CD4-positive, CD25-positive, alpha-beta regulatory T cell (primary cell): Measurements from ENCODE around the gene CDH12. TPM values are rescaled to one million over a fixed set of nuclear protein-coding genes. Genes with fewer than 3 reads are reported as not detected.
"Not testable (repeated sequence)": the region's sequence is repeated elsewhere in the genome, so short reads cannot be mapped to it uniquely, and the experiment has no call there.

Experiments
- ATAC-seq, 2 donors: fragments of 150-1000 bp; cut with Tn5 transposase; one replicate each; pipeline ENCODE4 v1.10.0; 2021; ENCODE audit warnings: low read depth in 2 of 2, moderate number of reproducible peaks in 2 of 2, moderate library complexity in 1 of 2
- DNase-seq, 3 donors: peaks; one replicate each; pipeline versions ENCODE4 v3.0.0 to v3.0.0-alpha.2; 2012 to 2022; ENCODE audit warnings: mixed read lengths in 1 of 3
- H3K27ac ChIP-seq: one replicate; pipeline ENCODE4 v1.7.0; 2013; ENCODE audit warnings: mild to moderate bottlenecking, low read length; ENCODE audit not compliant: insufficient read depth, poor library complexity, severe bottlenecking
- H3K27me3 ChIP-seq: one replicate; pipeline ENCODE4 v1.7.0; 2013; ENCODE audit warnings: low read length; ENCODE audit not compliant: control insufficient read depth, insufficient read depth
- H3K36me3 ChIP-seq: one replicate; pipeline ENCODE4 v1.7.0; 2013; ENCODE audit warnings: mild to moderate bottlenecking, low read length, moderate library complexity; ENCODE audit not compliant: control insufficient read depth, insufficient read depth
- H3K4me1 ChIP-seq: 2 replicates; pipeline ENCODE4 v1.7.0; 2013; ENCODE audit warnings: mild to moderate bottlenecking, low read length; ENCODE audit not compliant: insufficient read depth, control insufficient read depth, poor library complexity, severe bottlenecking
- H3K4me3 ChIP-seq: one replicate; pipeline ENCODE4 v1.7.0; 2013; ENCODE audit warnings: low read depth, mild to moderate bottlenecking, low read length, moderate library complexity
- H3K9me3 ChIP-seq, 2 experiments: 1 replicate in 1 of 2; 2 replicates in 1 of 2; pipeline ENCODE4 v1.7.0; 2013; ENCODE audit warnings: low read length in 2 of 2, mild to moderate bottlenecking in 1 of 2, moderate library complexity in 1 of 2; ENCODE audit not compliant: control insufficient read depth in 2 of 2
- H3K27ac Mint-ChIP-seq, 3 donors: one replicate each; pipeline ENCODE4 v1.8.0; 2020 to 2022; ENCODE audit warnings: mild to moderate bottlenecking in 3 of 3, mixed read lengths in 3 of 3, moderate library complexity in 2 of 3
- H3K27me3 Mint-ChIP-seq: one replicate; pipeline ENCODE4 v1.8.0; 2022; ENCODE audit warnings: mild to moderate bottlenecking, mixed read lengths
- H3K36me3 Mint-ChIP-seq: one replicate; pipeline ENCODE4 v1.8.0; 2020; ENCODE audit warnings: mixed read lengths
- H3K4me1 Mint-ChIP-seq, 4 donors: one replicate each; pipeline ENCODE4 v1.8.0; 2020 to 2022; ENCODE audit warnings: mixed read lengths in 4 of 4, mild to moderate bottlenecking in 1 of 4
- H3K4me3 Mint-ChIP-seq, 4 donors: one replicate each; pipeline ENCODE4 v1.8.0; 2020 to 2022; ENCODE audit warnings: mild to moderate bottlenecking in 4 of 4, mixed read lengths in 4 of 4, moderate library complexity in 3 of 4
- H3K9me3 Mint-ChIP-seq, 7 donors: one replicate each; pipeline ENCODE4 v1.8.0; 2020 to 2022; ENCODE audit warnings: mixed read lengths in 7 of 7, mild to moderate bottlenecking in 3 of 7, moderate library complexity in 2 of 7
- polyA plus RNA-seq, 4 donors: library from polyadenylated mRNA; unstranded; fragments of 300-500 nt; fragmentation: Illumina TruSeq; gene quantifications; one replicate each; pipeline ENCODE4 v1.2.3, GENCODE V29; 2021
- total RNA-seq: library from RNA; stranded (reverse); gene quantifications from one replicate; pipeline ENCODE4 v1.2.3, GENCODE V29; 2022

Gene CDH12
- total and polyA plus RNA-seq, 5 donors from 2014 or later, result not detected

GRCh38 chr5:22187632-22188228 lies 665.4 kb downstream of the CDH12 start:
- not testable (repeated sequence) for H3K4me3 Mint-ChIP-seq, H3K36me3 Mint-ChIP-seq, H3K27me3 ChIP-seq, DNase-seq, H3K27ac Mint-ChIP-seq, H3K36me3 ChIP-seq, H3K4me1 ChIP-seq, H3K27ac ChIP-seq, H3K4me3 ChIP-seq, ATAC-seq, H3K4me1 Mint-ChIP-seq, H3K27me3 Mint-ChIP-seq, H3K9me3 ChIP-seq
- H3K9me3 Mint-ChIP-seq, result peaks cover 0 to 21% (median 6%) of the 10 kb centered on the region in 7 donors

GRCh38 chr5:22169226-22169625 lies 683.9 kb downstream of the CDH12 start:
- not testable (repeated sequence) for H3K27ac ChIP-seq, H3K4me3 Mint-ChIP-seq, H3K4me1 ChIP-seq, H3K4me1 Mint-ChIP-seq, H3K27me3 Mint-ChIP-seq, H3K27ac Mint-ChIP-seq, H3K36me3 Mint-ChIP-seq, ATAC-seq, H3K27me3 ChIP-seq, DNase-seq, H3K36me3 ChIP-seq, H3K4me3 ChIP-seq, H3K9me3 ChIP-seq
- peaks cover 0 to 11% (median 2%) of the 10 kb centered on the region in 7 donors for H3K9me3 Mint-ChIP-seq

GRCh38 chr5:22168704-22169103 lies 684.4 kb downstream of the CDH12 start:
- not testable (repeated sequence) for H3K36me3 Mint-ChIP-seq, H3K27me3 ChIP-seq, DNase-seq, H3K4me3 ChIP-seq, H3K9me3 ChIP-seq, H3K4me1 Mint-ChIP-seq, H3K4me3 Mint-ChIP-seq, H3K27ac ChIP-seq, ATAC-seq, H3K27me3 Mint-ChIP-seq, H3K36me3 ChIP-seq, H3K4me1 ChIP-seq, H3K27ac Mint-ChIP-seq
- H3K9me3 Mint-ChIP-seq, result peaks cover 0 to 11% (median 2%) of the 10 kb centered on the region in 7 donors

- not testable (repeated sequence) for H3K27me3 Mint-ChIP-seq, H3K4me3 Mint-ChIP-seq, H3K36me3 Mint-ChIP-seq, H3K4me3 ChIP-seq, H3K36me3 ChIP-seq, H3K27ac Mint-ChIP-seq, H3K4me1 ChIP-seq, H3K27me3 ChIP-seq, ATAC-seq, H3K9me3 ChIP-seq, DNase-seq, H3K4me1 Mint-ChIP-seq, H3K27ac ChIP-seq
- H3K9me3 Mint-ChIP-seq, result peaks cover 0 to 12% (median 6%) of the 10 kb centered on the region in 7 donors
Measured at GRCh38 chr5:22165931-22166330, 687.2 kb downstream of the CDH12 start.

GRCh38 chr5:22164910-22165748 lies 688.0 kb downstream of the CDH12 start:
- not testable (repeated sequence) for H3K27ac ChIP-seq, H3K4me1 Mint-ChIP-seq, ATAC-seq, H3K4me3 ChIP-seq, H3K27me3 Mint-ChIP-seq, H3K4me3 Mint-ChIP-seq, H3K36me3 ChIP-seq, H3K27me3 ChIP-seq, H3K9me3 ChIP-seq, H3K36me3 Mint-ChIP-seq, H3K4me1 ChIP-seq, DNase-seq, H3K27ac Mint-ChIP-seq
- peaks cover 0 to 12% (median 6%) of the 10 kb centered on the region in 7 donors for H3K9me3 Mint-ChIP-seq

- not testable (repeated sequence) for H3K27me3 ChIP-seq, H3K36me3 ChIP-seq, H3K4me1 ChIP-seq, H3K27ac ChIP-seq, H3K4me3 Mint-ChIP-seq, H3K36me3 Mint-ChIP-seq, H3K4me1 Mint-ChIP-seq, H3K9me3 Mint-ChIP-seq, H3K4me3 ChIP-seq, H3K9me3 ChIP-seq, DNase-seq, H3K27ac Mint-ChIP-seq, ATAC-seq, H3K27me3 Mint-ChIP-seq
Measured at GRCh38 chr5:22156953-22157352, 696.2 kb downstream of the CDH12 start.

GRCh38 chr5:22154779-22155178 lies 698.4 kb downstream of the CDH12 start:
- H3K4me3 ChIP-seq, H3K4me3 Mint-ChIP-seq, H3K4me1 ChIP-seq, DNase-seq, H3K27me3 Mint-ChIP-seq, H3K27ac Mint-ChIP-seq, H3K9me3 ChIP-seq, H3K4me1 Mint-ChIP-seq, ATAC-seq, H3K36me3 ChIP-seq, H3K27me3 ChIP-seq, H3K27ac ChIP-seq, H3K36me3 Mint-ChIP-seq: not testable (repeated sequence)
- peaks cover under 1 to 12% (median 1%) of the 10 kb centered on the region in 7 donors for H3K9me3 Mint-ChIP-seq

- DNase-seq, result not testable (repeated sequence)
Measured at GRCh38 chr5:22151801-22152200, 701.3 kb downstream of the CDH12 start.

More at GRCh38 chr5:22151801-22152200, 701.3 kb downstream of the CDH12 start:
- not testable (repeated sequence) for H3K4me3 Mint-ChIP-seq, H3K4me3 ChIP-seq, ATAC-seq, H3K9me3 ChIP-seq, H3K9me3 Mint-ChIP-seq, H3K27me3 ChIP-seq, H3K4me1 Mint-ChIP-seq, H3K27ac ChIP-seq, H3K36me3 Mint-ChIP-seq, H3K4me1 ChIP-seq, H3K36me3 ChIP-seq, H3K27me3 Mint-ChIP-seq, H3K27ac Mint-ChIP-seq
